RWPE2 (cell line): ENCODE measurements around the gene NCAM1.

Source experiments
- ATAC-seq: fragments of 200-7000 bp; cut with Tn5 transposase; 3 replicates; pipeline ENCODE4 v1.9.1; 2021; ENCODE audit warnings: low read depth
- DNase-seq: peaks from one replicate; pipeline ENCODE4 v3.0.0-alpha.2; 2020; ENCODE audit warnings: low spot score
- H3K27ac ChIP-seq: fragments of 450-650 bp; 2 replicates; pipeline ENCODE4 v1.5.1; 2017; ENCODE audit warnings: mild to moderate bottlenecking; ENCODE audit not compliant: poor library complexity, severe bottlenecking
- H3K27me3 ChIP-seq: fragments of 250-450 bp; sonication (Bioruptor Pico); 2 replicates; pipeline ENCODE4 v1.5.1; 2021; ENCODE audit warnings: mild to moderate bottlenecking, moderate library complexity; ENCODE audit not compliant: insufficient read depth, poor library complexity, severe bottlenecking
- H3K36me3 ChIP-seq: fragments of 250-450 bp; sonication (Bioruptor Pico); 2 replicates; pipeline ENCODE4 v1.5.1; 2020; ENCODE audit warnings: low read depth, mild to moderate bottlenecking, moderate library complexity
- H3K4me1 ChIP-seq: fragments of 250-450 bp; sonication (Bioruptor Pico); 2 replicates; pipeline ENCODE4 v1.5.1; 2021; ENCODE audit warnings: mild to moderate bottlenecking, moderate library complexity; ENCODE audit not compliant: insufficient read depth, poor library complexity, severe bottlenecking
- H3K4me3 ChIP-seq: fragments of 250-450 bp; sonication (Bioruptor Pico); 2 replicates; pipeline ENCODE4 v1.5.1; 2021; ENCODE audit warnings: mild to moderate bottlenecking, moderate library complexity; ENCODE audit not compliant: severe bottlenecking
- H3K9me3 ChIP-seq: fragments of 250-450 bp; sonication (Bioruptor Pico); 2 replicates; pipeline ENCODE4 v1.5.1; 2021; ENCODE audit warnings: mild to moderate bottlenecking, moderate library complexity; ENCODE audit not compliant: severe bottlenecking
- CTCF ChIP-seq: fragments of 450-650 bp; IDR thresholded peaks from one replicate; pipeline ENCODE4 v1.5.1; 2017; ENCODE audit warnings: mild to moderate bottlenecking, moderate library complexity; ENCODE audit not compliant: poor library complexity, severe bottlenecking

Gene NCAM1

GRCh38 chr11:113057038-113057437 lies 95.8 kb downstream of the NCAM1 start:
- no peak for DNase-seq
- ATAC-seq = no peak
- no peak for TF ChIP-seq CTCF

GRCh38 chr11:113059548-113059947 lies 98.3 kb downstream of the NCAM1 start:
- H3K9me3 ChIP-seq = no peaks in the 10 kb centered on the region
- no peak overlapping the region for H3K27ac ChIP-seq
- H3K4me1 ChIP-seq = no peaks in the 10 kb centered on the region
- H3K36me3 ChIP-seq = no peaks in the 10 kb centered on the region
- ATAC-seq (no peak), DNase-seq (no peak)
- no peak overlapping the region for H3K4me3 ChIP-seq
- no peak for TF ChIP-seq CTCF
- H3K27me3 ChIP-seq = peaks cover 3% of the 10 kb centered on the region

More at GRCh38 chr11:113057038-113057437, 95.8 kb downstream of the NCAM1 start:
- Histone ChIP-seq H3K36me3 (no peaks in the 10 kb centered on the region), H3K4me3 (no peak overlapping the region), H3K27me3 (peaks cover 3% of the 10 kb centered on the region), H3K27ac (no peak overlapping the region), H3K9me3 (no peaks in the 10 kb centered on the region), H3K4me1 (no peaks in the 10 kb centered on the region)

- TF ChIP-seq CTCF = no peak
- Histone ChIP-seq H3K27ac (no peak overlapping the region), H3K9me3 (no peaks in the 10 kb centered on the region), H3K4me1 (no peaks in the 10 kb centered on the region), H3K27me3 (peaks cover 3% of the 10 kb centered on the region), H3K4me3 (no peak overlapping the region), H3K36me3 (no peaks in the 10 kb centered on the region)
- ATAC-seq (no peak), DNase-seq (no peak)
Observed at GRCh38 chr11:113065330-113065729, 104.1 kb downstream of the NCAM1 start.

- H3K27me3 ChIP-seq = no peaks in the 10 kb centered on the region
- no peak for DNase-seq
- no peak overlapping the region for H3K27ac ChIP-seq
- no peak for TF ChIP-seq CTCF
- H3K4me3 ChIP-seq = no peak overlapping the region
- ATAC-seq = no peak
- H3K9me3 ChIP-seq = no peaks in the 10 kb centered on the region
- H3K4me1 ChIP-seq = no peaks in the 10 kb centered on the region
- no peaks in the 10 kb centered on the region for H3K36me3 ChIP-seq
Observed at GRCh38 chr11:113072237-113072858, 111.1 kb downstream of the NCAM1 start.

GRCh38 chr11:113073290-113073953 lies 112.2 kb downstream of the NCAM1 start:
- Histone ChIP-seq H3K4me1 (no peaks in the 10 kb centered on the region), H3K9me3 (no peaks in the 10 kb centered on the region), H3K27ac (no peak overlapping the region), H3K27me3 (no peaks in the 10 kb centered on the region), H3K36me3 (no peaks in the 10 kb centered on the region), H3K4me3 (no peak overlapping the region)
- DNase-seq = no peak
- no peak for TF ChIP-seq CTCF
- no peak for ATAC-seq
